Heart right ventricle (tissue), 16 donors: ENCODE results near the gene EEFSEC. TPM values are rescaled to one million over a fixed set of nuclear protein-coding genes. Genes with fewer than 3 reads are reported as not detected.

Source experiments
- ATAC-seq, 8 donors: fragments of 200-7000 bp; cut with Tn5 transposase; one replicate each; pipeline ENCODE4 v1.9.1; 2020; ENCODE audit warnings: mild to moderate bottlenecking in 8 of 8, moderate library complexity in 8 of 8, moderate number of reproducible peaks in 1 of 8
- DNase-seq, 2 donors: peaks; one replicate each; pipeline ENCODE4 v3.0.0-alpha.2; 2020
- H3K27ac ChIP-seq, 10 donors: fragments of 200-600 bp; sonication (generic) in 2 of 10; one replicate each; pipeline versions ENCODE4 v1.5.0 to v1.8.0; 2020 to 2022; ENCODE audit warnings: mild to moderate bottlenecking in 3 of 10
- H3K27me3 ChIP-seq, 7 donors: fragments of 200-600 bp; one replicate each; pipeline ENCODE4 v1.8.0; 2021 to 2022; ENCODE audit warnings: mild to moderate bottlenecking in 2 of 7
- H3K36me3 ChIP-seq, 9 donors: fragments of 200-600 bp; sonication (generic) in 1 of 9; one replicate each; pipeline versions ENCODE4 v1.5.0 to v1.8.0; 2020 to 2022; ENCODE audit warnings: mild to moderate bottlenecking in 2 of 9
- H3K4me1 ChIP-seq, 9 donors: fragments of 200-600 bp; sonication (generic) in 1 of 9; one replicate each; pipeline versions ENCODE4 v1.5.0 to v1.8.0; 2020 to 2022; ENCODE audit warnings: mild to moderate bottlenecking in 4 of 9
- H3K4me3 ChIP-seq, 10 donors: fragments of 200-600 bp; sonication (generic) in 2 of 10; one replicate each; pipeline versions ENCODE4 v1.5.0 to v1.8.0; 2020 to 2022; ENCODE audit warnings: mild to moderate bottlenecking in 7 of 10, moderate library complexity in 2 of 10
- H3K9me3 ChIP-seq, 11 donors: fragments of 200-600 bp in 10 of 11; sonication (generic) in 2 of 11; one replicate each; pipeline versions ENCODE4 v1.5.0 to v1.8.0; 2013 to 2022; ENCODE audit warnings: mild to moderate bottlenecking in 2 of 11, control low read depth in 1 of 11, moderate library complexity in 1 of 11
- CTCF ChIP-seq, 9 donors: fragments of 200-600 bp; sonication (generic) in 2 of 9; IDR thresholded peaks; one replicate each; pipeline versions ENCODE4 v1.5.0 to v1.8.0; 2021 to 2022; ENCODE audit warnings: antibody characterized with exemption in 9 of 9, mild to moderate bottlenecking in 5 of 9, moderate library complexity in 1 of 9
- WGBS, 2 donors: extraction: QIAGEN DNeasy Blood & Tissue Kit; methylation state at CpG; one replicate each; pipeline ENCODE4 v1.1.7; 2013; ENCODE audit warnings: inconsistent platforms in 1 of 2; 5-methylcytosine and 5-hydroxymethylcytosine counted together
- intact Hi-C, 10 donors: fragments of 100-400 bp; cut with DNase I; formaldehyde crosslinking; loops; one replicate each; pipeline versions ENCODE4 v1.11.1 to v1.14.2; 2022
- polyA plus RNA-seq, 2 donors: library from polyadenylated mRNA; stranded (reverse); fragments of 200-250 nt; gene quantifications; one replicate each; pipeline ENCODE4 v1.2.3, GENCODE V29; 2013
- total RNA-seq, 10 donors: library from RNA; stranded (reverse); fragmentation: NEBNext Ultra II Directional in 3 of 10; extraction: Animal tissue kit (Norgen Biotek cat#: 25700) in 3 of 10; gene quantifications; one replicate each; pipeline versions ENCODE4 v1.2.1 to v1.2.4, GENCODE V29; 2021 to 2023
- donor health status: Arrhythmogenic right ventricular cardiomyopathy.
- donor health status: ischemic (EF 13 %, LVEDD 7.1; RV severe dilation, severe dysfunction).
- donor health status: healthy with polysubstance abuse.
- donor health status: DM: no; HTN: yes; CAD: no.
- donor health status: DM: no; HTN: no; CAD: no.
- donor health status: ischemic (EF 25% LVEDD 6.9; RV normal size, moderate dysfunction).
- donor health status: ischemic (EF 25% LVEDD 5.7; RV mildly dilated, moderate dysfunction).
- donor health status: healthy.
- donor health status: DM: yes; HTN: yes; CAD: no.
- donor health status: Ischemic cardiomyopathy.
- donor health status: ischemic (EF 35%, LVEDD 5.7; RV mildly dilated, moderate dysfunction).
- donor health status: nonischemic (EF 11% LVEDD 7.7; RV severe dilation, severe dysfunction).
- donor health status: DM: yes; HTN: yes; CAD: no.
- donor health status: PGD.
- donor health status: ischemic (EF 29% LVEDD 5.4; RV normal size, mild dysfunction).
- donor health status: nonischemic (EF 23%, LVEDD 6.1; RV moderate dilation, normal function).

EEFSEC gene
- total and polyA plus RNA-seq, 12 donors, result 16.5 to 29.5 (median 25.0) TPM

- ATAC-seq, result peak; percentile 100
- peak within 1 kb of the TSS; percentile 9 to 88 (median 82) for H3K27ac ChIP-seq
- peaks cover 0 to 3% (median 0%) of the 10 kb centered on the region in 11 donors for H3K9me3 ChIP-seq
- H3K27me3 ChIP-seq, result no peaks in the 10 kb centered on the region
- TF ChIP-seq CTCF (IDR thresholded peaks at IDR 0.05), result no peak
- DNase-seq, result peak; percentile 97 to 98
- peak within 1 kb of the TSS; percentile 64 to 96 (median 82) for H3K4me3 ChIP-seq
- peaks cover 0 to 19% (median 12%) of the 10 kb centered on the region in 9 donors for H3K4me1 ChIP-seq
- H3K36me3 ChIP-seq, result peaks cover 0 to 5% (median 0%) of the 10 kb centered on the region in 9 donors
- intact Hi-C loops, result loop anchor here in 2 of 10 donors (1.0 to 2.0 kb wide), 2 partner anchors 29 to 30 kb away; partner anchors contain the start of gene EEFSEC (in 2 of the 2)
- 2% methylated on average over 47 of the region's 47 CpGs for WGBS, 2 donors
These were observed 29.5 kb upstream of the EEFSEC start, which contains the start of gene RUVBL1 for GRCh38 chr3:128123538-128124368. TSS of gene RUVBL1 (minus strand) at chr3:128123812. CDS start at chr3:128123724, 88 bp downstream.

- peaks cover 0 to 4% (median 0%) of the 10 kb centered on the region in 11 donors for H3K9me3 ChIP-seq
- 68 to 69% methylated on average over 2 of the region's 2 CpGs for WGBS, 2 donors
- H3K4me3 ChIP-seq, result no peak overlapping the region
- no peaks in the 10 kb centered on the region for H3K36me3 ChIP-seq
- peaks cover 0 to 16% (median 11%) of the 10 kb centered on the region in 9 donors for H3K4me1 ChIP-seq
- H3K27me3 ChIP-seq, result no peaks in the 10 kb centered on the region
- no peak for TF ChIP-seq CTCF (IDR thresholded peaks at IDR 0.05)
- no peak overlapping the region for H3K27ac ChIP-seq
- intact Hi-C loops, result no loop called here
- DNase-seq (no peak), ATAC-seq (no peak)
These were observed 26.0 kb upstream of the EEFSEC start for GRCh38 chr3:128127236-128127635.

GRCh38 chr3:128128251-128128650 lies 25.0 kb upstream of the EEFSEC start:
- ATAC-seq (no peak), DNase-seq (no peak)
- Histone ChIP-seq H3K4me3 (no peak overlapping the region), H3K27ac (no peak overlapping the region), H3K4me1 (peaks cover 0 to 6% (median 1%) of the 10 kb centered on the region in 9 donors), H3K36me3 (no peaks in the 10 kb centered on the region), H3K9me3 (peaks cover 0 to 7% (median 0%) of the 10 kb centered on the region in 11 donors), H3K27me3 (no peaks in the 10 kb centered on the region)
- intact Hi-C loops, result no loop called here
- 42 to 50% methylated on average over 1 of the region's 1 CpG for WGBS, 2 donors
- TF ChIP-seq CTCF (IDR thresholded peaks at IDR 0.05), result no peak

GRCh38 chr3:128131897-128132646 lies 21.2 kb upstream of the EEFSEC start:
- no peak for DNase-seq
- Histone ChIP-seq H3K4me3 (no peak overlapping the region), H3K4me1 (no peaks in the 10 kb centered on the region), H3K9me3 (peaks cover 0 to 7% (median 0%) of the 10 kb centered on the region in 11 donors), H3K27me3 (peaks cover 0 to 10% (median 0%) of the 10 kb centered on the region in 7 donors), H3K27ac (no peak overlapping the region), H3K36me3 (no peaks in the 10 kb centered on the region)
- WGBS, 2 donors, result 82 to 87% methylated on average over 7 of the region's 7 CpGs
- ATAC-seq, result no peak
- intact Hi-C loops, result loop anchor here in 8 of 10 donors (2.0 to 10.0 kb wide), 4 partner anchors 35 to 57 kb away; no protein-coding TSS in a partner anchor
- TF ChIP-seq CTCF (IDR thresholded peaks at IDR 0.05), result no peak
